Stimulated activated CD4-positive, alpha-beta T cell treated with anti-CD3 and anti-CD28 coated beads, Interleukin-1b, Interleukin-23, amount 100 ng/mL, for 48 hours (primary cell): ENCODE data around the gene PDCD5.
"Not testable (repeated sequence)": the region's sequence is repeated elsewhere in the genome, so short reads cannot be mapped to it uniquely, and the experiment has no call there.

Source experiments
- DNase-seq: peaks from one replicate; pipeline ENCODE4 v3.0.0-alpha.2; 2020

Gene PDCD5

DNA sequence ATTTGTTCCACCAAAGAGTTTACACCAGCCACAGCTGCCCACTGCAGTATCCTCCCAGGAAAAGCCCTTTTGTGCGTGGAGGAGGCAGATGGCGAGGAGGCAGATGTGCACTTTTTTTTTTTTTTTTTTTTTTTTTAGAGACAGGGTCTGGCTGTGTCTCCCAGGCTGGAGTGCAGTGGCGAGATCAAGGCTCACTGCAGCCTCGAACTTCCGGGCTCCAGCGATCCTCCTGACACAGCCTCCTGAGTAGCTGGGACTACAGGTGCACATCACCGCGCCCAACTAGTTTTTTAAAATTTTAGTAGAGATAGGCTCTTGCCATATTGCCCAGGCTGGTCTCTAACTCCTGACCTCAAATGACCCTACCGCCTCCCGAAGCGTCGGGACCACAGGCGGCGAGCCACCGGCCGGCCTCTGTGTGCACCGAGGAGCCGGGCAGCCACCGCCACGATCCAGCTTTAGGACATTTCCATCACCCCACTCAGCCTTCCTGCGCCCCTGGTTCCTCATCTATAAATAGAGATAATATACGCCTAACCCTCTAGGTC lies 563 bp upstream of the PDCD5 start:
- no peak for DNase-seq

GRCh38 chr19:32581705-32582179 lies 752 bp downstream of the PDCD5 start:
- no peak for DNase-seq

- DNase-seq: not testable (repeated sequence)
Measured at GRCh38 chr19:32587747-32588504, 6.9 kb downstream of the PDCD5 start.

- no peak for DNase-seq
Measured at GRCh38 chr19:32594021-32594420, 13.0 kb downstream of the PDCD5 start.

DNA sequence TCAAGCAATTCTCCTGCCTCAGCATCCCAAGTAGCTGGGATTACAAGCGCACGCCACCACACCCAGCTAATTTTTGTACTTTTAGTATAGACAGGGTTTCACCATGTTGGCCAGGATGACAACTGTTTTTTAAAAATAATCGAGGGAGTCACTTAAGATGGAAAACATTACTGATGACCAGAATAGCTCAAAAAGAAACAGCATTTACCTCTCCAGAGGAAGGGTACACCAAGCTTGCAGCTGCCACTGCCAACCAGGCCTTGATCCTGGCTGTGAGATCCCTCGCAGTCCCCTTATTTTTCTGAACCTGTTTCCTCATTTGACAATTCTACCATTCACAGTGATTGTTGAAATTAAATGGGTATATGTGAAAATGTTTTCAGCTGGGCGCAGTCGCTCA lies 14.5 kb downstream of the PDCD5 start:
- no peak for DNase-seq

DNA sequence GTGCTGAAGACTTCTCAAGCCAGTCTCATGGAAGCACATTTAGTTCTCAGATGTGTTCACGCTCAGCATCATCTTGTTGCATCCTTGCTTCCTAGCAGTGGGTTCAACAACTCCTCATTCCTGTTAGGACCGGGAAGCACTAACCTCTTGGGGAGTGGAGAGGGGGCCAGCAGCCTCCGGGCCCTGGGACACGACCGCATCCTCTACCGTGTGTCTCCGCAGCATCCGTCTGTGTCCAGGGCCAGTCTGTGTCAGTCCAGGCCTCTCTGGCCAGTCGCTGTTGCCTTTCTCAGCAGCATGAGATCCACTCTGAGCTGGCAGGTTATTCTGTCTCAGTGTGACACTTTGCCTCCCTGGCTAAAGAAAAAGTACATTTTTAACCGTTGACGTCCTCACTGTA lies 17.0 kb downstream of the PDCD5 start:
- no peak for DNase-seq

DNA sequence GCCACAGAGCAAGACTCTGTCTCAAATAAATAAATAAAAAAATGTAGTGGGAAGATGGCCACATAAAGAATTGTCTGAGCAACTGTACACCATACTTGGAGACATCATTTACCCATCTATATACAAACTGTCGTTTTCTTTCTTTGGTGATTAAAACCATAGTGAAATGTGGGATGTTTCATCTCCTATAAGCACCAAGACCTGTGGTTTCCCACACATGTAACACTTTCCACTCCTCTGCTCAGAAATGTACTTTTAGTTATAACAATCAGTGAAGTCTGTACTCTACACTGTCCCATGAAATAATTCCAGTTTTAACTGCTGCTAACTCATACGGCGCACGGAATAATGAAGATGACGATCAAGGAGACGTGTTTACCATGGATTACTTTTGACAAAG lies 18.3 kb downstream of the PDCD5 start:
- DNase-seq: no peak

GRCh38 chr19:32599736-32600157 lies 18.8 kb downstream of the PDCD5 start:
- peak; percentile 11 for DNase-seq

DNA sequence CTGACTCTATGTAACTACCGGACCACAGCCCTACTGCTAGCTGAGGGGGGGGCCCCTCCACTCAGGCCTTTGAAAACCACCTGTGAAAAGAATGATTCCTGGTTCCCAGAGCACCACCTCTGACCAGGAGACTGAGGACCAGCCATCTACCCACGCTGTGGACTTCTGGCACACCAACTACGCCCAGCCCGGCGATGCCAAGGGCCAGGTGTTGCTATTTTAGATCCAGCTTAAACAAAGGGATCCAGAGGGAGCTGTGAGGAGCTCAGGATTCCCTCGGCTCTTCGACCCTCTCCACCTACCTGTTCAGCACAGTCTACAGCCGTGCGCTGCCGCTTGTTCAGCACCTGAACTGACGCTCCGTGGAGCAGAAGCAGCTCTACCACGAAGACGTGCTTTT lies 23.0 kb downstream of the PDCD5 start:
- DNase-seq: no peak

GRCh38 chr19:32605544-32605943 lies 24.6 kb downstream of the PDCD5 start:
- DNase-seq: no peak

GRCh38 chr19:32606289-32606688 lies 25.3 kb downstream of the PDCD5 start:
- DNase-seq: no peak

DNA sequence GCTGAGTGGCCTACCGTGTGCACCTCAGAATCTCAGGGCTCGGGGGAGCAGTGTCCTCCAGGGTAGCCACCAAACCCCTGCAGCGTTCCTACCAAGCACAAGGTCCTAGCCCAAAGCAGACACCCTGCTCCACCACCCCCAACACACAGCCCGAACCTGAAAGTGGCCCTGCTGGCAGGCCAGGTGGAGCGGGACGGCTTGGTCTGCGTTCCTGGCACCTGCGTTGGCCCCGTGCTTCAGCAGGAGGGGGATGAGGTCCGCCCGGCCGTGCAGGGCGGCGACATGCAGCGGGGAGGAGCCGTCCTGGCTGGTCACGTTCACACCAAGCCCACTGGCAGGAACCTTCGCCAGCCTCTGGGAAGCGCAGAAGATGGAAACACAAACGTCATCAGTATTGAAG lies 26.5 kb downstream of the PDCD5 start:
- no peak for DNase-seq

- DNase-seq: no peak
Measured at GRCh38 chr19:32611161-32611560, 30.2 kb downstream of the PDCD5 start.

GRCh38 chr19:32613008-32613407 lies 32.0 kb downstream of the PDCD5 start:
- DNase-seq: no peak

DNA sequence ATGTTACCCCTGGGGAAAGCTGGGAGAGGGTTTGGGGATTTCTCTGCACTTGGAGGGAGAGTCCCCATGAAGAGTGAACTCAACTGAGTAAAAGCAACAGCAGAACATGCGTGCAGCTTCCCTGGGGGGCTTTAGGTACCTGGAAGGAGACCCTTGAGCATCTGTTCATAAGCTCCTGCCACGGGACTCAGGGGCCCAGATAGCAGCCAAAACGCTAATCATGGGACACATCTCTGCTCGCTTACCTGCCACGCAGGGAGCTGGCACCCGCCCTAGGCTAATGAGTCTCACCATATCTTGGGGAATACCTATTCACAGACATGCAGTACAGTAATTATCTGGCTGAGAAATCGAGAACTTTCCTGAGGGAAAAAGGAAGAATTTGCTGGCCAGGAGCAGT lies 33.9 kb downstream of the PDCD5 start:
- DNase-seq: no peak

GRCh38 chr19:32615569-32615968 lies 34.6 kb downstream of the PDCD5 start:
- DNase-seq: no peak

DNA sequence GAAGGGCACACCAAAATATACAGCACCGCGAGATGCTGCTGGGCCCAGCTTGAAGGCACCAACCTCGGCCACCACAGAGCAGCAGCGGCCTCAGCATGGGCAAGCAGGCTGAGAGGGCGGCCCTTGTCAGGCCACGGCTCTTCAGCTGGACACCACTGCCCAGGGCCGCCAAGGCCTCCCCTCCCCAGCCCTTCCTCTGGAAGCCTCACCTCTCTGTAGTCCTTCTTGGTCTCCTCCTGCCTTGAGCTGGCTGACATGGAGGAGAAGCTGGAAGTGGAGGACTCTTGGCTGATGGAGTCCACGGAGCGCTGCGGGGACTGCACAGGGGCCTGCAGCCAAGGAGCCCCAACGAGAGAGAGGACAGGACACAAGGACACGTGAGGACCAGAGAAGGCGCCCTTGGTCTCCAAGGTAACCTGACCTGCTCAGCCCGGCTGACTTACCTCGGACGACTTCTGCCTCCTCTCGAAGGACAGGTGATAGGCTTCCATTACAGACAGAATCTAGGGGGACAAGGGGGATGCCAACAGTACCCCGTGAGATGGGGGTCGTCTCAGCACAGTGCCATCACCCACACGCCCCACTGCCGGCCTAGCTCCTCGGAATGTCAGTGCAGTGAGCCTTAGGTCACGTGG lies 38.2 kb downstream of the PDCD5 start:
- no peak for DNase-seq

- DNase-seq: no peak
Measured at GRCh38 chr19:32622002-32622401, 41.0 kb downstream of the PDCD5 start.

- DNase-seq: no peak
Measured at GRCh38 chr19:32624410-32624809, 43.4 kb downstream of the PDCD5 start.

GRCh38 chr19:32626969-32627368 lies 46.0 kb downstream of the PDCD5 start:
- no peak for DNase-seq

- DNase-seq: no peak
Measured at GRCh38 chr19:32627714-32628270, 46.8 kb downstream of the PDCD5 start.

DNA sequence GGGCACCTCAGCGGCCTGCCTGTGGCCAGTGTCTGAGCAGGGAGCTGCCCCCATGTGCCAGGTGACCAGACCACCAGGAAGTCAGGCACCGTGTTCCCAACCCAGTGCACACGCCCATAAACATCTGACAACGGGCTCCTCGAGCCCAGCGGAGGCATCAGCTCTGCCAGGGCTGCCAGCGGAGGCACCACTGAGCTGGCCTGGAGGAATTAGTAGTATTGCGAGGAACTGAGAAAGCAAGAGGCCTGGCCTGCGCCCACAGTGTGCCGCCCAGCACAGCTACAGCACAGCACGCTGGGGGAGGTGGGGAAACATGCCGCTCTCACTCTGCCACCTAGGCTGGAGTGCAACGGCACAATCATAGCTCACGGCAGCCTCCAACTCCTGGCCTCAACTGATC lies 49.3 kb downstream of the PDCD5 start:
- DNase-seq: no peak

DNA sequence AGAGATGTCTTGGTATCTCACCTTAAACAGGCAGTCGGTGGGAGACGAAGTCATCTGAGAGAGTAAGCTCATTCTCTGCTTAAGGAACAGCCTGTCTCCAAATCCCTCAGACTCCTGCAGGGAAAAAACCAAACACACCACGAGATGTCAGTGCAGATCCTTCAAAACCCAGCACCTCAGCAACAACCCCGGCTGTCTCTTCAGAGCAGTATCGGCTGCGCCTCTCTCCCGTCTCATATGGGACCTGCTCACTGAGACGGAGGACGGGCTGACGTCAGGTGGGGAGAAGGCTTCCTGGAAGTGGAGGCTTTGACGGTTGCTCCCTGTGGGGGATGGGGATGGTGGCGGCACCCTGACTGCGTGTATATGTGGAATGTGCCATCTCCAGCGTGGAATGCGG lies 50.4 kb downstream of the PDCD5 start:
- no peak for DNase-seq
